Right lobe of liver (tissue), 4 donors: Measurements from ENCODE around the gene PRG2.

Experiments used
- CTCF ChIP-seq, 4 donors: fragments of 200-600 bp in 3 of 4; fragments of 450-650 bp in 1 of 4; IDR thresholded peaks; one replicate each; pipeline versions ENCODE4 v1.5.1 to v1.8.0; 2016 to 2022; ENCODE audit warnings: antibody characterized with exemption in 4 of 4, mild to moderate bottlenecking in 2 of 4
- POLR2A ChIP-seq: fragments of 450-650 bp; IDR thresholded peaks from one replicate; pipeline ENCODE4 v1.6.1; 2017; ENCODE audit warnings: antibody characterized with exemption, mild to moderate bottlenecking
- donor health status: DM: no; HTN: no; CAD: no.
- donor health status: DM: no; HTN: no; CAD: no.
- donor health status: DM: no; HTN: yes; CAD: no.

DNA sequence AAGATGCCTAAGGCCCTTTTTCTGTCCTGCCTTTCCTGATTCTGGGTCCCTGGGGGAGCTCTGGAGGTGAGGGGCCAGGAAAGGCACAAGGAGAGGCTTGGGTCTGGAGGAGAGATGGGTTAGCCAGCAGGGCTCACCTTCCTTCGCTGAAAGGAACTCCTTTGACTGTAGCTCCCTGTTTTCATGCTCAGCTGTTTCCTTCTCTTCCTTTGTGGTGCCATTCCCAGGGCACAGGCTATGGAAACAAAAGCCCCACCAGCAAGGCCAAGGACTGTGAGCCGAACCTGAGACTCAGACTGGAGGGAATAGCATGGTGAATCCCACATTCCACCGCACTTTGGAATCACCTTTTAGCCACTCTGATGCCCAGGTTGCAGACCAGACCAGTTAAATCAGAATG, 26.0 kb upstream of the PRG2 start:
- TF ChIP-seq CTCF (IDR thresholded peaks at IDR 0.05) (no peak), POLR2A (no peak)
